H1 (cell line): Measurements from ENCODE around the gene PODN. TPM values are rescaled to one million over a fixed set of nuclear protein-coding genes. Genes with fewer than 3 reads are reported as not detected.

Experiments used
- CBX8 ChIP-seq: fragments of 300-800, 300-1000 bp; sonication (generic); IDR thresholded peaks from 2 replicates; pipeline ENCODE4 v1.7.1; 2016; ENCODE audit warnings: low read depth, low read length, borderline replicate concordance
- GABPA ChIP-seq: IDR thresholded peaks from 2 replicates; pipeline ENCODE4 v1.6.1; 2011; ENCODE audit warnings: mild to moderate bottlenecking, low read length, moderate library complexity, borderline replicate concordance; ENCODE audit not compliant: insufficient read depth
- KDM5A ChIP-seq: fragments of 200-600 bp; IDR thresholded peaks from 2 replicates; pipeline ENCODE4 v1.7.1; 2012; ENCODE audit warnings: mild to moderate bottlenecking, low read length, inconsistent platforms, mixed read lengths
- PHF8 ChIP-seq: fragments of 200-600 bp; sonication (generic); conservative IDR thresholded peaks from 2 replicates; pipeline ENCODE4 v1.7.1; 2012; ENCODE audit warnings: low read depth, mild to moderate bottlenecking, inconsistent platforms, low read length, moderate library complexity
- POLR2AphosphoS5 ChIP-seq: IDR thresholded peaks from 2 replicates; pipeline ENCODE4 v1.6.1; 2011; ENCODE audit warnings: low read depth, low read length
- RAD21 ChIP-seq, 2 experiments: IDR thresholded peaks in 1 of 2; conservative IDR thresholded peaks in 1 of 2; 2 replicates each; pipeline ENCODE4 v1.6.1; 2011; ENCODE audit warnings: low read depth in 2 of 2, low read length in 2 of 2, improper control_type of control experiment in 1 of 2, inconsistent platforms in 1 of 2, mild to moderate bottlenecking in 1 of 2, moderate library complexity in 1 of 2
- SAP30 ChIP-seq: fragments of 300-600 bp; sonication (generic); IDR thresholded peaks from 2 replicates; pipeline ENCODE4 v1.7.1; 2012; ENCODE audit warnings: low read length, moderate library complexity, mild to moderate bottlenecking, inconsistent platforms; ENCODE audit not compliant: insufficient read depth, insufficient replicate concordance
- SIN3A ChIP-seq, 2 experiments: IDR thresholded peaks in 1 of 2; conservative IDR thresholded peaks in 1 of 2; 2 replicates each; pipeline ENCODE4 v1.6.1; 2011 to 2012; ENCODE audit warnings: low read length in 2 of 2, improper control_type of control experiment in 1 of 2, low read depth in 1 of 2, mild to moderate bottlenecking in 1 of 2
- SRF ChIP-seq: IDR thresholded peaks from 2 replicates; pipeline ENCODE4 v1.6.1; 2011; ENCODE audit warnings: mild to moderate bottlenecking, low read depth, low read length, moderate library complexity
- TAF1 ChIP-seq: IDR thresholded peaks from 2 replicates; pipeline ENCODE4 v1.6.1; 2011; ENCODE audit warnings: mild to moderate bottlenecking, low read depth, low read length
- polyA plus RNA-seq, 7 experiments: library from polyadenylated mRNA; depleted of rRNA in 3 of 7; stranded (reverse) in 5 of 7; unstranded in 2 of 7; fragments of >200 nt in 5 of 7; fragments of 200-250 nt in 2 of 7; gene quantifications; 1 replicate in 5 of 7; 2 replicates in 1 of 7; 4 replicates in 1 of 7; pipeline versions ENCODE4 v1.2.1 to v1.2.3, GENCODE V29; 2011 to 2013; ENCODE audit warnings: missing spikeins in 2 of 7, mixed read lengths in 2 of 7
- total RNA-seq: library from RNA; stranded (reverse); fragmentation: NEBNext Ultra II Directional; extraction: Animal tissue kit (Norgen Biotek cat#: 25700); gene quantifications from 2 replicates; pipeline ENCODE4 v1.2.1, GENCODE V29; 2021

Gene PODN
- total and polyA plus RNA-seq, 2 of the 8 experiments (the other 6 are each of a cell fraction or from before 2014, with no cell fraction given), result 0.11 to 0.17 TPM

- no peak for TF ChIP-seq GABPA
- TF ChIP-seq PHF8, result no peak
- TF ChIP-seq SAP30, result peak; percentile 34
- TF ChIP-seq CBX8, result no peak
- TF ChIP-seq RAD21 (IDR thresholded peaks at IDR 0.05 in 1 of 2, conservative IDR thresholded peaks at IDR 0.05 in 1 of 2; ENCODE audit: low read depth in 2 of 2, low read length in 2 of 2), result peak in 1 of 2 experiments; percentile 16; a peak in 1 of 4 replicates
- peak; percentile 79 for TF ChIP-seq TAF1
- no peak for TF ChIP-seq KDM5A
- TF ChIP-seq SRF, result peak; percentile 87
- TF ChIP-seq SIN3A (conservative IDR thresholded peaks at IDR 0.05 in 1 of 2, IDR thresholded peaks at IDR 0.05 in 1 of 2; ENCODE audit: low read depth in 1 of 2, low read length in 2 of 2), result peak; percentile 74 to 80; a peak in 3 of 4 replicates
- TF ChIP-seq POLR2AphosphoS5, result no peak
These were observed 47.1 kb upstream of the PODN start (continued) for GRCh38 chr1:53014791-53015507.
